Esophagus (tissue), 2 donors: Measurements from ENCODE around the gene OR2W3. TPM values are rescaled to one million over a fixed set of nuclear protein-coding genes. Genes with fewer than 3 reads are reported as not detected.

Experiments used
- H3K27ac ChIP-seq, 2 donors: one replicate each; pipeline ENCODE4 v1.5.1; 2013; ENCODE audit warnings: low read depth in 2 of 2, mild to moderate bottlenecking in 2 of 2, inconsistent platforms in 1 of 2, low read length in 1 of 2, moderate library complexity in 1 of 2
- H3K27me3 ChIP-seq, 2 donors: one replicate each; pipeline ENCODE4 v1.6.1; 2013; ENCODE audit warnings: low read length in 2 of 2, control low read depth in 1 of 2, mild to moderate bottlenecking in 1 of 2; ENCODE audit not compliant: insufficient read depth in 2 of 2, control insufficient read depth in 1 of 2
- H3K36me3 ChIP-seq, 2 donors: one replicate each; pipeline ENCODE4 v1.6.1; 2013; ENCODE audit warnings: low read length in 1 of 2; ENCODE audit not compliant: control insufficient read depth in 2 of 2, insufficient read depth in 2 of 2
- H3K4me1 ChIP-seq, 2 donors: one replicate each; pipeline ENCODE4 v1.6.1; 2013; ENCODE audit warnings: low read length in 1 of 2; ENCODE audit not compliant: control insufficient read depth in 2 of 2, insufficient read depth in 2 of 2
- H3K4me3 ChIP-seq, 2 donors: one replicate each; pipeline ENCODE4 v1.5.1; 2013; ENCODE audit warnings: low read length in 2 of 2, mild to moderate bottlenecking in 2 of 2, low read depth in 1 of 2, moderate library complexity in 1 of 2
- H3K9me3 ChIP-seq, 2 donors: one replicate each; pipeline ENCODE4 v1.6.1; 2013; ENCODE audit warnings: mild to moderate bottlenecking in 2 of 2, low read depth in 1 of 2, low read length in 1 of 2, moderate library complexity in 1 of 2; ENCODE audit not compliant: control insufficient read depth in 2 of 2, insufficient read depth in 1 of 2
- WGBS, 2 donors: extraction: QIAGEN DNeasy Blood & Tissue Kit; methylation state at CpG; one replicate each; pipeline ENCODE4 v1.1.7; 2013; 5-methylcytosine and 5-hydroxymethylcytosine counted together
- polyA plus RNA-seq, 2 donors: library from polyadenylated mRNA; stranded (reverse); fragments of 200-250 nt; gene quantifications; one replicate each; pipeline ENCODE4 v1.2.3, GENCODE V29; 2013
- donor health status: healthy with polysubstance abuse.
- donor health status: Bipolar disorder and iron deficiency.

The OR2W3 gene
- polyA plus RNA-seq, 2 donors, result 0.12 TPM; not detected in 1

DNA sequence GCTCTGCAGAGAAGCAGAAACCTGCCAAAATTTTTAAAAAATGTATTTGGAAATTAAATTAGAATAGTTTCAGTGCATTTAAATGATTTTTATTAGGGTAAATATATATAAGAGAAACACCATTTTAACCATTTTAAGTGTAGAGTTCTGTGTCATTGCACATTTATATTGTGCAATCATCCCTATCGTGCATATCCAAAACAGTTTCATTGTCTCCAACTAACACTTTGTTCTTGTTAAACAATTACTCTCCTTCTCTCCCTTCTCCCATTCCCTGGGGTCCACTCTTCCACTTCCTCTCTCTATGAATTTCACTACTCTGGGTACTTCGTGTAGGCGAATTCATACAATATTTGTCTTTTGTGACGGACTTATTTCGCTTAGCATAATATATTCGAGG is 47.2 kb downstream of the OR2W3 start:
- H3K27me3 ChIP-seq, result no peaks in the 10 kb centered on the region
- WGBS, 2 donors, result 76 to 79% methylated on average over 6 of the region's 6 CpGs
- H3K27ac ChIP-seq, result no peak overlapping the region
- no peak overlapping the region for H3K4me3 ChIP-seq
- H3K36me3 ChIP-seq, result no peaks in the 10 kb centered on the region
- H3K4me1 ChIP-seq, result no peaks in the 10 kb centered on the region
- no peaks in the 10 kb centered on the region for H3K9me3 ChIP-seq

Other genes starting within 250 kb of the OR2W3 start
- not detected for gene OR13G1, start 215.8 kb upstream of the OR2W3 start, polyA plus RNA-seq
- gene OR6F1, start 178.9 kb upstream of the OR2W3 start, polyA plus RNA-seq, result not detected
- gene OR14K1, start 157.0 kb upstream of the OR2W3 start, polyA plus RNA-seq, result not detected
- gene OR14A2, start 147.4 kb upstream of the OR2W3 start, polyA plus RNA-seq, result not detected
- gene OR1C1, start 135.0 kb upstream of the OR2W3 start, polyA plus RNA-seq, result not detected
- gene OR14A16, start 71.5 kb upstream of the OR2W3 start, polyA plus RNA-seq, result not detected
- gene OR11L1, start 53.7 kb upstream of the OR2W3 start, polyA plus RNA-seq, result not detected
- under 1 TPM in 1 of 2 donors, not detected in 1; 0.15 TPM for gene TRIM58, start 38.4 kb upstream of the OR2W3 start, polyA plus RNA-seq
- not detected for gene OR2T8, start 24.7 kb downstream of the OR2W3 start, polyA plus RNA-seq
- gene OR2AJ1, start 29.3 kb downstream of the OR2W3 start, polyA plus RNA-seq, result not detected
- not detected for gene OR2L8, start 53.3 kb downstream of the OR2W3 start, polyA plus RNA-seq
- gene OR2AK2, start 69.6 kb downstream of the OR2W3 start, polyA plus RNA-seq, result not detected
- gene OR2L5, start 118.1 kb downstream of the OR2W3 start, polyA plus RNA-seq, result not detected
- gene OR2L2, start 134.5 kb downstream of the OR2W3 start, polyA plus RNA-seq, result not detected
- not detected for gene OR2L3, start 151.2 kb downstream of the OR2W3 start, polyA plus RNA-seq
- not detected for gene OR2L13, start 199.6 kb downstream of the OR2W3 start, polyA plus RNA-seq
- gene OR2M5, start 249.6 kb downstream of the OR2W3 start, polyA plus RNA-seq, result not detected